ENCODE data around the gene SPOCK1.
"Not testable (repeated sequence)": the region's sequence is repeated elsewhere in the genome, so short reads cannot be mapped to it uniquely, and the experiment has no call there.

The SPOCK1 gene

GRCh38 chr5:137254119-137255090 is 244.7 kb downstream of the SPOCK1 start:
- no peak for DNase-seq

DNA sequence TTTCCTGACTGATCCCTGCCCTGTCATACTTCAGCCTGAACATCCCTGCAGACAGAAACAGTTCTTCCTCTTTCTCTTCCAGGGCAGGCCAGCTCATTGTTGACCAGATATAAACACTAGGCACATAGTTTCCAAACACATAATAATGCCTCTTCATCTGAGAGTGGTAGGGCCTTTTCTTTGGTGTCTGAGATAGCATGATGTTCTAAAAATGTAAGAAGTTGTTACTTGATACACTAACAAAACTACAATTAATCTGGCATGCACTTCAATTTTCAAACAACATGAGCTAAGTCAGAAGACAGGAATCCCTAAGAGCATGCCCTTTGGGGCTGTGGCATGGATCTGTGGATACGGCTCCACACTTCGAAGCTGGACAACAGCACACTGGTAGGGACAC is 246.6 kb downstream of the SPOCK1 start:
- no peak for DNase-seq

DNA sequence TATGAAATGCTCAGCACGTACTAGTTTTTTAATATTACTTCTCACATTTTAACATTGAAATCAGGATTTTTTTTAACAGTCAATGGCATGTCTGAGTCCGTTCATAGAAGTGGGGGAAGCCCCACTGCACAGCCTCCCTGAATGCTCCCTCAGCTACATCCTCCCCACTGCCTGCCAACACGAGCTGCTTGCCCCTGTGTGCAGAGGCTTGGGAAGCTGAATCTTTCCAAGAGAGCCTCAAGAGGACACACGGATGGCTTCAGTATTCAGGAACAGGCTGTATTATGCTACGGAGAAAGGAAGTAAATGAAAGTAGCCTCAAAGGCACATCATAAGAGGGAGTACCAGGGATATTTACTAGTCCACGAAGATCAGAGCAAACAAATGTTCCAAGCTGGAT is 248.7 kb downstream of the SPOCK1 start:
- DNase-seq: no peak

- no peak for DNase-seq
These were observed 250.6 kb downstream of the SPOCK1 start for GRCh38 chr5:137248527-137248926.

DNA sequence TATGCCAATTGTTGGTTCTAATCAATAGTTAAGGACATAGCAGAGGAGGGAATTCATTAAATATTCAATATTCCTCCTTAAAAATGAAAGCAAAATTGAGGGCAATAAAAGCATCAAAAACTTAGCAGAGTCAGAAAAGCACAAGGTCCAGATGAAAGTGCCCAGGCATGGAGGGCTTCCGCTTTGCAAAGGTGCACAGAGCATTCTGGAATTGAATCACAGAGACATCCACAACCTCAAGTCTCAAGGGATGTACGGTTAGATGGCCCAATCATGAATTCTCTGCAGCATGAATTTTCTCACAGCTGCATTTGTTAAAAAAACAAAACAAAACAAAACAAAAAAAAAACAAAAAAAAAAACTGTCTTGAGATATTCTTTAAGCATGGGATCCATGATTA is 253.7 kb downstream of the SPOCK1 start:
- DNase-seq: no peak

GRCh38 chr5:137240285-137240684 is 258.8 kb downstream of the SPOCK1 start:
- DNase-seq: no peak

DNA sequence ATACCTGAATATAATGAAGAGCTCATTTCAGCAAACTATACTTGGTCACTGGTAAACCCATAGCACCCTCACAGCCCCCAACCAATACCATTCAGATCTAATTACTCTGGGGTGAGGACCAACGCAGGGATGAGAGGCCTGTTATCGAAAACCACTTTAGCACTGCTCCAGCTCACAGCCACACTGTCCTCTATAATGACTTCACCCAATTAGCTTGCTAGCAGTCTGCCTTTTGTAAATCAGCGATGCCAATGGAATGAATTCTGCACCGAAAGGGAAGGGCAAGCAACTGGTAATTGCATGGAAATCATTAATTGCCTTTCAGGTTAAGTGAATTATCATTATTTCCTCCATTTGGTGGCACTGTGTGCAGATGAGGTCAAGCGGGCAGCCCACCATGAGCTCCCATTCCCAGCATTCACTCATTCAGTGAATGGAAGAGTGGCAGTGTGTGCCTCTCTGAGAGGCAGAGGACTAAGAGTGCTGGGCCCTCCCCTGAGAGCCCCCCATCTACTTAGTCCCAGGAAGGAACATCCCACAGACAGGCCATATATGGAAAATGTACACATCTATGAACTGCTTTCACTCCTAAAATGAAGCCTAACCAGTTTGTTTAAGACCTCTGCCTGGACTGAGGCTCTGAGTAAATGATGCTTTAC is 262.1 kb downstream of the SPOCK1 start:
- DNase-seq: no peak

- no peak for DNase-seq
These were observed 262.9 kb downstream of the SPOCK1 start for GRCh38 chr5:137236252-137236651.

GRCh38 chr5:137234973-137235943 is 263.9 kb downstream of the SPOCK1 start:
- no peak for DNase-seq

DNA sequence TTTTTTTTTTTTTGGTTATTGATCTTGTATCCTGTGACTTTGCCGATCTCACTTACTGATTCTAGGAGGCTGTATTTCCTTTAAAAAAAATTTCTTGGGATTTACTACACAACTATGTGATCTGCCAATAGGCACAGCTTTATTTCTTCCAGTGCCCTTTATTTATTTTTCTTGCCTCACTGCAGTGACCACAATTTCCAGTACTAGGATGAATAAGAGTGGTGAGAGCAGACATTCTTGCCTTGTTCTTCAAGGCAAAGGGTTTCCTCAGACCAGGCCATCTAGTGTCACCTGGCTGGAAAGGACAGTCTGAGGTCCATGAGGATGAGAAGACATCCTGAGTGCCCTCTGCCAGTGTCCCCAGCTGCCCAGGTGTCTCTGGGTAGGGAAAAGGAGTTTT is 265.4 kb downstream of the SPOCK1 start:
- DNase-seq: no peak

DNA sequence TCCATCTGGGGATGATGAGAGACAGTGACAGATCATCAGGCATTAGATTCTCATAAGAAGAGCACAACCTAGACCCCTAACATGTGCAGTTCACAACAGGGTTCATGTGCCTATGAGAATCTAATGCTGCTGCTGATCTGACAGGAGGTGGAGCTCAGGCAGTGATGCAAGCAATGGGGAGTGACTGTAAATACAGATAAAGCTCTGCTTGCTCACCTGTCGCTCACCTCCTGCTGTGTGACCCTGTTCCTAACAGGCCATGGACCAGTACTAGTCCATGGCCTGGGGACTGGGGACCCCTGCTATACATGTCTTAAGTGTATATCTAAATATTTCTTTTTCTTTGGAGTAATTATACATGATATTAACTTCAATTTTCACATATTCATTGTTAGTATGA is 265.8 kb downstream of the SPOCK1 start:
- DNase-seq: not testable (repeated sequence)

DNA sequence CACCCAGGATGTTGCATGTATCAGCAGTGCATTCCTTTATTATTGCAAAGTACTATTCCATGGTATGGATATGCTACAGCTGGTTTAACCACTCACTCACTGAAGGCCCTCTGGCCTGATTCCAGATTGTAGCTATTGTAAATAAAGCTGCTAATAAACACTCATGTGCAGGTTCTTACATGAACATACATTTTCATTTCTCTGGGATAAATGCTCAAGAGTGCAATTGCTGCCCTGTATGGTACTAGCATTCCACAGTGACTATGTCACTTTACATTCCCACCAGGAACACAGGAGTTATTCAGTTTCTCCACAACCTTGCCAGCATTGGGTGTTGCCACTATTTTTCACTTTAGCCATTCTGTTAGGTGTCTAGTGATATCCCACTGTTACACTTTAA is 267.6 kb downstream of the SPOCK1 start:
- DNase-seq: no peak

DNA sequence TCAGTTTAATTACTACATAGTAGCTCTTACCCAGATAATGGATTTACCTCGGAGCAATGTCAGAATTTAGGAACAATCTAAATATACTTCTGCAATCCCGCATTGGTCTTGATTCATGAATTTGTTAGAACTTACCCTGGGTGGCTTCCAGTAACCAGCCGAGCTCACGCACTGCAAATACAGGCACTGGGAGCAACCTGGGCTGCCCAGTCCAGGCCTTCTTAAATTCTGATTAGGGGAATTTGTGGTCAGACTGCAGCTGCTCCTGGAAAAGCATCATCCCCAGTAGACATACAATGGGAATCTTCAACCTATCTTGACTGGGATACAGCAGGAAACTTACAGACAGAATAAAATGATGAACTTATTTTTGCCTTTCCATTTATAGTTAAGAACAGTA is 270.3 kb downstream of the SPOCK1 start:
- no peak for DNase-seq

DNA sequence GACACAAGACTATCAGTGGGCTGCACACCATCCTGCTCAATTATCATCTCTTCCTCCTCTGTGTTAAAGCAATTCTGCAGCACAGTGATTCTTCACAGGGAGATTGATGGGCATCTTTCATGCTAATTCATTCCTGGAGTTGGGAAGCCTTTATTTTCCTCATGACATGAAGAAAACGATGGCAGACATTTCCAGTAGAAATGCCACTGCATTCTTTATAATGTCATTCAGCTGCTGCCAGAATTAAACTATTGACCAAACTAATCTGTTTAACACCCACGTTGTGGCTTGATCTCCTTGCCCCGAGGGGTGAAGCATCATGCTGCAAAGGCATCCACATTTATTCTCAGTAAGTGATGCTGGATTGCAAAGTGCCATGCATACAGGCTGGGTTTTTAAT is 273.0 kb downstream of the SPOCK1 start:
- DNase-seq: no peak

DNA sequence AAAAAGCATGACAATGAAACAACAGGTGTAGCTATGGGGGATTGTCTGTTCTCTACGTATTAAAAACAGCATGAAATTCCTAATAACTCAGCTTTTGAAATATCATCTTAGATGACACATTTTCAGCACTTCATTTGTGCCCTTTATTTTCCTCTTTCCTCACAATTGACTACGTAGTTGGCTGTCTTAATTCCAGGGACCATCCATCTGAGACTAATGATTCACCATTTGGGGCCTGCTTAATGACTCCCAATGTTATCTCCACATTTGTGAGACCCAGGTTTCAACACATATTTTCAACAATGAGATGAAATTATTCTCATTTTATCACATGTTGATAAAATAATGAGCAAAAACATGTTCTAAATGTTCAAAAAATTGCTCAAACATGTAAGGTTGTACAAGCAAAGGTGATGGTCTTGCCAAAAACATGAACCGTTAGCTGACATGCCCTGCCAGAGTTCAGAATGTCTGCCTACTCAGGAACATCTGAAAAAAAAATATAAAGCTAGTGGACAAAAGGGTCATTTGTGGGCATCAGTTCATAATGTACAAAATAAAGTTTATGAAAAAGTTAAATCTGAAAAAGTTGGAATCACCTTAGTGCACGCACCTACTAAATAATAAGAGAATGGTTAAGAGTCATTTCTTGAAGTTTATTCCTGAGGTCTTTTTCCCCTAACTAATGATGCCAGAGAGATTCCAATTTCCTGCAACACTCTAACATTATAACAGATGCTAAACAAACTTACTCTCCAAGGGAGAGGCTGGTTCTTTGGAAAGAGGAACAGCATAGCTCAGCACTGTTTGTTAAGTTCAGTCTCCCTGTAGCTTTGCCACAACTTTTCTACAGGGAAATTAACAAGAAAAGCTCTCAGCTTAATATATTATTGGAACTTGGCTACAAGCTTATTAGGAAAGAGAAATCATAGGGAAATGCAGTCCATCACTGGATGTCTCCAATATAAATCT is 275.5 kb downstream of the SPOCK1 start:
- no peak for DNase-seq

DNA sequence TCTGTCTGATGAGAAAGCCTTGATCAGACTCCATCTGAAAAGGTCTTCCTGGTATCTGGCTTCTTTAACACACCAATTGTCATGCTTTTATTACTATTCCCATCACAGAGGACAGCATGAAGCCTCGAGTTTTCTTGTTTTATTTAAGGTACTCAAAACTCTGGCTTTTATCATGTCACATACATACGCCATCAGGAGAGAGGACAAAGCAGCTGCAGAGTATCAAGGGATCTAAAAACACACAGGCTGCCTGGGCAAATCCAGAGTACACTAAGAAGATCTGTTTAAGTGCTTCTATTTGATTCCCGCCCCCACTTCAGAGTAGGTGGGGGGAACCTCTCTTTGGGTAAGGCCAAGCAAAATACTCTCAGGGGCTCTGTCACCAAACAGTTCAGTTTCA is 277.2 kb downstream of the SPOCK1 start:
- DNase-seq: no peak

- DNase-seq: peak; percentile 87
These were observed 278.6 kb downstream of the SPOCK1 start for GRCh38 chr5:137220523-137220927.

GRCh38 chr5:137218896-137219295 is 280.2 kb downstream of the SPOCK1 start:
- no peak for DNase-seq

- DNase-seq: no peak
These were observed 280.7 kb downstream of the SPOCK1 start for GRCh38 chr5:137218471-137218870.

- DNase-seq: no peak
These were observed 281.4 kb downstream of the SPOCK1 start for GRCh38 chr5:137217599-137218200.

DNA sequence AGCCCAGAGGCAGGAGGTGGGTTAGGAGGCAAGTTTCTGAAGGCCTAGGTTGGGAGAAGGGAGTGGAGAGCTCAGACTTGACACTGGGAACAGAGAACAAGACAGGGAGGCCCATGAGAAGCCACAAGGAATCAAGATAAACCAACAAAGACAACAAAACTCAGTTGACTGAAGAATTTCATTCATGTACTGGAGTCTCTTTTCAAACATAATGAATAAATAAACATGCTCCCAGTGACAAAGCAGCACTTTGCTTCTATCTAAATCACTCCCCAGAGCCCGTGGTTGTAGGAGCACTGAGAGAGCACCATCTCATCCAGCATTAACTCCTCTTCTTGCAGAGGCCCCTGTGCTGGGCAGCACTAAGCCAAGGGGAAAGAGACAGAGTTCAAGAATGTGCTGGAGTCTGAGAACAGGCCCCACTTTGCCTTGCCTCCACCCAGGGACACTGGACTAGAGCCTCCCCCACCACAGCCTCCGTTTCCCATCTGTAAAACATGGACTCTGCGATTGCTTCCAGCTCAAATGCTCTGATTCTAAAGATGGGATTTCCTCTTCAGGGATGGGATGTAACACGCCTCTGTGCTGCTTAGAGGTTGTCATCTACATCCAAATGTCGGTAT is 282.0 kb downstream of the SPOCK1 start:
- DNase-seq: no peak
